Loucy (cell line): Measurements from ENCODE around the gene MAPKAP1.

Source experiments
- CTCF ChIP-seq: fragments of 200-600 bp; sonication (generic); conservative IDR thresholded peaks from 2 replicates; pipeline ENCODE4 v1.5.1; 2014; ENCODE audit warnings: mild to moderate bottlenecking, antibody characterized with exemption, low read length
- EZH2phosphoT487 ChIP-seq: fragments of 200-600 bp; IDR thresholded peaks from 2 replicates; pipeline ENCODE4 v1.6.1; 2018; ENCODE audit warnings: antibody characterized with exemption, mild to moderate bottlenecking, moderate library complexity, borderline replicate concordance

GRCh38 chr9:125472926-125473701 lies 233.9 kb downstream of the MAPKAP1 start:
- TF ChIP-seq EZH2phosphoT487 (no peak), CTCF (no peak)
